ENCODE measurements around the gene GBP5. TPM values are rescaled to one million over a fixed set of nuclear protein-coding genes. Genes with fewer than 3 reads are reported as not detected.

Gene GBP5
- total RNA-seq, 1 donor, result under 0.01 TPM

GRCh38 chr1:89274411-89274857, 1.8 kb upstream of the GBP5 start:
- Histone ChIP-seq H2AFZ (ENCODE audit: low read length) (no peak overlapping the region), H3K36me3 (ENCODE audit: insufficient read depth, low read length) (no peaks in the 10 kb centered on the region), H3K79me2 (ENCODE audit: insufficient read depth, low read length) (no peaks in the 10 kb centered on the region), H3K4me2 (ENCODE audit: insufficient read depth, low read length) (no peak overlapping the region), H3K9me3 (ENCODE audit: low read depth, low read length) (no peaks in the 10 kb centered on the region), H3K4me3 (ENCODE audit: insufficient read depth, low read length) (no peak overlapping the region), H4K20me1 (ENCODE audit: insufficient read depth, low read length) (no peaks in the 10 kb centered on the region), H3K4me1 (ENCODE audit: insufficient read depth, low read length) (no peaks in the 10 kb centered on the region), H3K27me3 (ENCODE audit: insufficient read depth, low read length) (no peaks in the 10 kb centered on the region), H3K27ac (ENCODE audit: low read depth, low read length) (no peak overlapping the region)
- no peak for DNase-seq (ENCODE audit: insufficient read length, low spot score, missing footprints)
- no peak for TF ChIP-seq CTCF (IDR thresholded peaks at IDR 0.05; ENCODE audit: extremely low read depth, low read depth, low read length)

GRCh38 chr1:89273324-89273778, 691 bp upstream of the GBP5 start:
- no peak overlapping the region for H3K4me3 ChIP-seq (ENCODE audit: insufficient read depth, low read length)
- no peaks in the 10 kb centered on the region for H3K36me3 ChIP-seq (ENCODE audit: insufficient read depth, low read length)
- no peaks in the 10 kb centered on the region for H3K9me3 ChIP-seq (ENCODE audit: low read depth, low read length)
- TF ChIP-seq CTCF (IDR thresholded peaks at IDR 0.05; ENCODE audit: extremely low read depth, low read depth, low read length), result no peak
- no peaks in the 10 kb centered on the region for H3K4me1 ChIP-seq (ENCODE audit: insufficient read depth, low read length)
- H2AFZ ChIP-seq (ENCODE audit: low read length), result no peak overlapping the region
- H3K27ac ChIP-seq (ENCODE audit: low read depth, low read length), result no peak overlapping the region
- no peak overlapping the region for H3K4me2 ChIP-seq (ENCODE audit: insufficient read depth, low read length)
- no peaks in the 10 kb centered on the region for H3K27me3 ChIP-seq (ENCODE audit: insufficient read depth, low read length)
- H3K79me2 ChIP-seq (ENCODE audit: insufficient read depth, low read length), result no peaks in the 10 kb centered on the region
- no peaks in the 10 kb centered on the region for H4K20me1 ChIP-seq (ENCODE audit: insufficient read depth, low read length)
- DNase-seq (ENCODE audit: insufficient read length, low spot score, missing footprints), result no peak

GRCh38 chr1:89271341-89272015, 1.2 kb downstream of the GBP5 start:
- Histone ChIP-seq H3K4me2 (ENCODE audit: insufficient read depth, low read length) (no peak overlapping the region), H3K4me3 (ENCODE audit: insufficient read depth, low read length) (no peak overlapping the region), H3K79me2 (ENCODE audit: insufficient read depth, low read length) (no peaks in the 10 kb centered on the region), H3K9me3 (ENCODE audit: low read depth, low read length) (no peaks in the 10 kb centered on the region), H2AFZ (ENCODE audit: low read length) (no peak overlapping the region), H3K27me3 (ENCODE audit: insufficient read depth, low read length) (no peaks in the 10 kb centered on the region), H3K36me3 (ENCODE audit: insufficient read depth, low read length) (no peaks in the 10 kb centered on the region), H4K20me1 (ENCODE audit: insufficient read depth, low read length) (no peaks in the 10 kb centered on the region), H3K27ac (ENCODE audit: low read depth, low read length) (no peak overlapping the region), H3K4me1 (ENCODE audit: insufficient read depth, low read length) (no peaks in the 10 kb centered on the region)
- peak; percentile 34 for DNase-seq (ENCODE audit: insufficient read length, low spot score, missing footprints)
- TF ChIP-seq CTCF (IDR thresholded peaks at IDR 0.05; ENCODE audit: extremely low read depth, low read depth, low read length), result no peak

GRCh38 chr1:89270423-89270822, 2.2 kb downstream of the GBP5 start:
- Histone ChIP-seq H4K20me1 (ENCODE audit: insufficient read depth, low read length) (no peaks in the 10 kb centered on the region), H3K27ac (ENCODE audit: low read depth, low read length) (no peak overlapping the region), H3K4me1 (ENCODE audit: insufficient read depth, low read length) (no peaks in the 10 kb centered on the region), H3K27me3 (ENCODE audit: insufficient read depth, low read length) (no peaks in the 10 kb centered on the region), H3K9me3 (ENCODE audit: low read depth, low read length) (no peaks in the 10 kb centered on the region), H3K4me3 (ENCODE audit: insufficient read depth, low read length) (no peak overlapping the region), H2AFZ (ENCODE audit: low read length) (no peak overlapping the region), H3K36me3 (ENCODE audit: insufficient read depth, low read length) (no peaks in the 10 kb centered on the region), H3K79me2 (ENCODE audit: insufficient read depth, low read length) (no peaks in the 10 kb centered on the region), H3K4me2 (ENCODE audit: insufficient read depth, low read length) (no peak overlapping the region)
- peak; percentile 45 for DNase-seq (ENCODE audit: insufficient read length, low spot score, missing footprints)
- TF ChIP-seq CTCF (IDR thresholded peaks at IDR 0.05; ENCODE audit: extremely low read depth, low read depth, low read length), result no peak
